Fibroblast of upper back skin (primary cell): ENCODE results near the gene FTCD.
"Not testable (repeated sequence)": the region's sequence is repeated elsewhere in the genome, so short reads cannot be mapped to it uniquely, and the experiment has no call there.

Experiments
- DNase-seq: peaks from one replicate; pipeline ENCODE4 v3.0.0-alpha.2; 2013

The FTCD gene

GRCh38 chr21:46152927-46153246 lies 2.5 kb downstream of the FTCD start:
- no peak for DNase-seq

- DNase-seq: no peak
Measured at GRCh38 chr21:46151989-46152926, 3.1 kb downstream of the FTCD start.

- DNase-seq: no peak
Measured at GRCh38 chr21:46151261-46151988, 4.0 kb downstream of the FTCD start.

GRCh38 chr21:46150491-46151121 lies 4.8 kb downstream of the FTCD start:
- DNase-seq: no peak

GRCh38 chr21:46150073-46150472 lies 5.3 kb downstream of the FTCD start:
- DNase-seq: no peak

GRCh38 chr21:46149205-46149901 lies 6.0 kb downstream of the FTCD start:
- DNase-seq: no peak

GRCh38 chr21:46148106-46148505 lies 7.3 kb downstream of the FTCD start:
- no peak for DNase-seq

- not testable (repeated sequence) for DNase-seq
Measured at GRCh38 chr21:46147429-46147828, 8.0 kb downstream of the FTCD start.

GRCh38 chr21:46146856-46147255 lies 8.5 kb downstream of the FTCD start:
- no peak for DNase-seq

- DNase-seq: no peak
Measured at GRCh38 chr21:46145840-46146691, 9.3 kb downstream of the FTCD start.

GRCh38 chr21:46145159-46145839 lies 10.1 kb downstream of the FTCD start:
- DNase-seq: no peak

- DNase-seq: no peak
Measured at GRCh38 chr21:46144464-46145070, 10.8 kb downstream of the FTCD start.

GRCh38 chr21:46142582-46143473 lies 12.6 kb downstream of the FTCD start:
- no peak for DNase-seq

- DNase-seq: no peak
Measured at GRCh38 chr21:46141767-46142581, 13.4 kb downstream of the FTCD start.

GRCh38 chr21:46140352-46141003 lies 14.9 kb downstream of the FTCD start:
- not testable (repeated sequence) for DNase-seq

GRCh38 chr21:46139686-46140085 lies 15.7 kb downstream of the FTCD start:
- no peak for DNase-seq

GRCh38 chr21:46138383-46138970 lies 16.9 kb downstream of the FTCD start:
- DNase-seq: no peak

GRCh38 chr21:46137908-46138307 lies 17.5 kb downstream of the FTCD start:
- DNase-seq: no peak
